ENCODE measurements around the gene IL6R.

- TF ChIP-seq POLR2A (IDR thresholded peaks at IDR 0.05) (no peak), CTCF (IDR thresholded peaks at IDR 0.05 in 4 of 5, conservative IDR thresholded peaks at IDR 0.05 in 1 of 5) (no peak)
These were observed 88.1 kb downstream of the IL6R start for GRCh38 chr1:154493276-154493675.
